PC-3 (cell line): ENCODE measurements around the gene UACA. TPM values are rescaled to one million over a fixed set of nuclear protein-coding genes. Genes with fewer than 3 reads are reported as not detected.
"Not testable (repeated sequence)": the region's sequence is repeated elsewhere in the genome, so short reads cannot be mapped to it uniquely, and the experiment has no call there.

ENCODE experiments used
- ATAC-seq: fragments of 200-7000 bp; cut with Tn5 transposase; 2 replicates; pipeline ENCODE4 v1.9.1; 2020; ENCODE audit warnings: mild to moderate bottlenecking, moderate library complexity
- BruUV-seq: library from RNA; stranded (reverse); fragments of 400-500 nt; replicated peaks from 2 replicates; lab custom pipeline; 2021; lab: Mats Ljungman, UMichigan
- CTCF ChIA-PET: fragments of 300-600 bp; sonication (Branson Sonifier 250); formaldehyde crosslinking; loops from one replicate; lab custom pipeline; 2022; ENCODE audit warnings: antibody characterized with exemption; lab: Charles Lee
- POLR2A ChIA-PET: fragments of 300-600 bp; sonication (Branson Sonifier 250); formaldehyde crosslinking; loops from one replicate; lab custom pipeline; 2022; ENCODE audit warnings: antibody characterized with exemption; ENCODE audit not compliant: unreplicated experiment; lab: Charles Lee
- DNase-seq: peaks from one replicate; pipeline ENCODE4 v3.0.0-alpha.2; 2015
- H2AFZ ChIP-seq: fragments of 300-600 bp; sonication (generic); 2 replicates; pipeline ENCODE4 v1.6.0; 2016; ENCODE audit warnings: antibody characterized with exemption, low read length
- H3F3A ChIP-seq: fragments of 300-600 bp; sonication (generic); one replicate; pipeline ENCODE4 v1.6.0; 2017; ENCODE audit warnings: antibody characterized with exemption, low read length, control low read depth, mild to moderate bottlenecking; ENCODE audit not compliant: unreplicated experiment
- H3K27ac ChIP-seq: fragments of 300-600 bp; sonication (generic); 2 replicates; pipeline ENCODE4 v1.5.1; 2016; ENCODE audit warnings: mild to moderate bottlenecking, low read length
- H3K27me3 ChIP-seq: fragments of 300-600 bp; sonication (generic); 2 replicates; pipeline ENCODE4 v1.6.1; 2016; ENCODE audit warnings: low read length, mixed read lengths
- H3K36me3 ChIP-seq: fragments of 300-600 bp; sonication (generic); 2 replicates; pipeline ENCODE4 v1.6.1; 2016; ENCODE audit warnings: low read depth, mixed run types, low read length, mixed read lengths
- H3K4me1 ChIP-seq: fragments of 300-600 bp; sonication (generic); 2 replicates; pipeline ENCODE4 v1.5.1; 2016; ENCODE audit warnings: low read length; ENCODE audit not compliant: insufficient read depth
- H3K4me2 ChIP-seq: fragments of 300-600 bp; sonication (generic); 2 replicates; pipeline ENCODE4 v1.6.0; 2016; ENCODE audit warnings: low read length
- H3K4me3 ChIP-seq: fragments of 300-600 bp; sonication (generic); 2 replicates; pipeline ENCODE4 v1.5.1; 2016; ENCODE audit warnings: mild to moderate bottlenecking, low read length, mixed read lengths
- H3K79me2 ChIP-seq: fragments of 300-600 bp; sonication (generic); 2 replicates; pipeline ENCODE4 v1.6.1; 2017; ENCODE audit warnings: low read length, mixed read lengths
- H3K9ac ChIP-seq: fragments of 300-600 bp; sonication (generic); 2 replicates; pipeline ENCODE4 v1.6.0; 2016; ENCODE audit warnings: mild to moderate bottlenecking, low read length
- H3K9me2 ChIP-seq: fragments of 300-600 bp; sonication (generic); replicated peaks from 2 replicates; pipeline ENCODE4 v1.6.1; 2016; ENCODE audit warnings: mixed run types, low read length, mixed read lengths
- H3K9me3 ChIP-seq: fragments of 300-600 bp; sonication (generic); 2 replicates; pipeline ENCODE4 v1.6.1; 2016; ENCODE audit warnings: low read length, mixed read lengths
- H4K20me1 ChIP-seq: fragments of 300-600 bp; sonication (generic); 2 replicates; pipeline ENCODE4 v1.6.1; 2016; ENCODE audit warnings: low read length, mixed read lengths
- EZH2 ChIP-seq: fragments of 300-600 bp; sonication (generic); IDR thresholded peaks from one replicate; pipeline ENCODE4 v1.6.1; 2017; ENCODE audit warnings: antibody characterized with exemption, mild to moderate bottlenecking, low read length; ENCODE audit not compliant: unreplicated experiment
- EZH2phosphoT487 ChIP-seq: fragments of 300-600 bp; sonication (generic); IDR thresholded peaks from 2 replicates; pipeline ENCODE4 v1.6.1; 2018; ENCODE audit warnings: mild to moderate bottlenecking, antibody characterized with exemption, low read length, borderline replicate concordance
- intact Hi-C: fragments of 100-400 bp; cut with micrococcal nuclease; formaldehyde crosslinking; loops from 2 replicates; pipeline ENCODE4 v1.9.0; 2023
- total RNA-seq: library from RNA; depleted of rRNA; stranded (reverse); fragments of >200 nt; gene quantifications from 2 replicates; pipeline ENCODE4 v1.2.3, GENCODE V29; 2014
- TF ChIP-seq, protein P1 (sequence below): fragments of 300-600 bp; sonication (generic); conservative IDR thresholded peaks from 2 replicates; pipeline ENCODE4 v1.5.1; 2017; ENCODE audit warnings: antibody characterized with exemption, low read depth, mild to moderate bottlenecking, low read length

Gene UACA
- total RNA-seq, 1 experiment from 2014 or later = 21.7 TPM

- ChIA-PET POLR2A (no interaction called here), CTCF (no interaction called here)
- H3K79me2 ChIP-seq = no peaks in the 10 kb centered on the region
- H3K4me3 ChIP-seq = no peak overlapping the region
- no peak overlapping the region for H2AFZ ChIP-seq
- no peak overlapping the region for H3K27ac ChIP-seq
- DNase-seq = no peak
- H3K4me2 ChIP-seq = no peak overlapping the region
- H3K27me3 ChIP-seq = no peaks in the 10 kb centered on the region
- no peaks in the 10 kb centered on the region for H3K9me2 ChIP-seq
- no peak for ATAC-seq
- peaks cover 22% of the 10 kb centered on the region for H3K36me3 ChIP-seq
- no peaks in the 10 kb centered on the region for H3F3A ChIP-seq
- BruUV-seq = no TSS peak
- no peaks in the 10 kb centered on the region for H3K9me3 ChIP-seq
- intact Hi-C loops = no loop called here
- H3K4me1 ChIP-seq = no peaks in the 10 kb centered on the region
- TF ChIP-seq EZH2phosphoT487 = no peak
- no peak for TF ChIP-seq EZH2
- TF ChIP-seq, protein P1, sequence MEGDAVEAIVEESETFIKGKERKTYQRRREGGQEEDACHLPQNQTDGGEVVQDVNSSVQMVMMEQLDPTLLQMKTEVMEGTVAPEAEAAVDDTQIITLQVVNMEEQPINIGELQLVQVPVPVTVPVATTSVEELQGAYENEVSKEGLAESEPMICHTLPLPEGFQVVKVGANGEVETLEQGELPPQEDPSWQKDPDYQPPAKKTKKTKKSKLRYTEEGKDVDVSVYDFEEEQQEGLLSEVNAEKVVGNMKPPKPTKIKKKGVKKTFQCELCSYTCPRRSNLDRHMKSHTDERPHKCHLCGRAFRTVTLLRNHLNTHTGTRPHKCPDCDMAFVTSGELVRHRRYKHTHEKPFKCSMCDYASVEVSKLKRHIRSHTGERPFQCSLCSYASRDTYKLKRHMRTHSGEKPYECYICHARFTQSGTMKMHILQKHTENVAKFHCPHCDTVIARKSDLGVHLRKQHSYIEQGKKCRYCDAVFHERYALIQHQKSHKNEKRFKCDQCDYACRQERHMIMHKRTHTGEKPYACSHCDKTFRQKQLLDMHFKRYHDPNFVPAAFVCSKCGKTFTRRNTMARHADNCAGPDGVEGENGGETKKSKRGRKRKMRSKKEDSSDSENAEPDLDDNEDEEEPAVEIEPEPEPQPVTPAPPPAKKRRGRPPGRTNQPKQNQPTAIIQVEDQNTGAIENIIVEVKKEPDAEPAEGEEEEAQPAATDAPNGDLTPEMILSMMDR = no peak
- no peak overlapping the region for H3K9ac ChIP-seq
- no peaks in the 10 kb centered on the region for H4K20me1 ChIP-seq
Measured at GRCh38 chr15:70664494-70664893, 98.9 kb downstream of the UACA start.

- ATAC-seq, H3K9me2 ChIP-seq, H3K9me3 ChIP-seq, BruUV-seq, H3F3A ChIP-seq, H2AFZ ChIP-seq, CTCF ChIA-PET, H3K4me1 ChIP-seq, H3K4me3 ChIP-seq, H3K27me3 ChIP-seq, intact Hi-C loops, H3K4me2 ChIP-seq, H3K79me2 ChIP-seq, H3K9ac ChIP-seq, DNase-seq, H4K20me1 ChIP-seq, H3K27ac ChIP-seq, POLR2A ChIA-PET: not testable (repeated sequence)
- peaks cover 17% of the 10 kb centered on the region for H3K36me3 ChIP-seq
Measured at GRCh38 chr15:70663069-70663468, 100.3 kb downstream of the UACA start.

DNA sequence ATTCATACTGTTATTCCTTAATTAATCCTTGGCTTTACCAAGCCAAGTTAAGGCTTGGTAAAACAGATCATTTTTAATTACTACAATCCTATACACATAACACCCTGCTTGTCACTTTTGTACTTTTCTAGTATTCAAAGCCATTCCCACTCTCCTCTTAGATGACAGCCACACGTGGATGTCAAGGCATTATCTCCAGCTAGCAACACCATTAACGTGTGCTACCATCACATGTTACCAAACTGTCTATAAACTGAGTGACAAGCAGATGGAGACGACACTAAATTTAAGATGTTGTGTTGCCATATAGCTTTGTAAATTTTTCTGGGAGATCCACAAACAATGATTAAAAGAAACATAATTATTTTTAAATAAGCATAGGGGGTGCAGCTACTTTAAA is 103.7 kb downstream of the UACA start:
- TF ChIP-seq, protein P1 = no peak
- TF ChIP-seq EZH2phosphoT487 (no peak), EZH2 (no peak)
- BruUV-seq = no TSS peak
- CTCF ChIA-PET = no interaction called here
- Histone ChIP-seq H3K4me2 (no peak overlapping the region), H3K9me2 (no peaks in the 10 kb centered on the region), H3K27me3 (no peaks in the 10 kb centered on the region), H3K9ac (no peak overlapping the region), H3K4me3 (no peak overlapping the region), H2AFZ (no peak overlapping the region), H4K20me1 (no peaks in the 10 kb centered on the region), H3K9me3 (no peaks in the 10 kb centered on the region), H3K4me1 (no peaks in the 10 kb centered on the region), H3F3A (no peaks in the 10 kb centered on the region), H3K36me3 (peaks cover 17% of the 10 kb centered on the region; the same call in 1 of the 2 replicates), H3K79me2 (no peaks in the 10 kb centered on the region), H3K27ac (no peak overlapping the region)
- intact Hi-C loops = no loop called here
- ATAC-seq (no peak), DNase-seq (no peak)
- POLR2A ChIA-PET = no interaction called here
